HG03139 (cell line): ENCODE data around the gene SV2B.

Source experiments
- ATAC-seq: cut with Tn5 transposase; IDR thresholded peaks from one replicate; pipeline ENCODE4 v1.9.1; 2021; ENCODE audit not compliant: unreplicated experiment

SV2B gene

DNA sequence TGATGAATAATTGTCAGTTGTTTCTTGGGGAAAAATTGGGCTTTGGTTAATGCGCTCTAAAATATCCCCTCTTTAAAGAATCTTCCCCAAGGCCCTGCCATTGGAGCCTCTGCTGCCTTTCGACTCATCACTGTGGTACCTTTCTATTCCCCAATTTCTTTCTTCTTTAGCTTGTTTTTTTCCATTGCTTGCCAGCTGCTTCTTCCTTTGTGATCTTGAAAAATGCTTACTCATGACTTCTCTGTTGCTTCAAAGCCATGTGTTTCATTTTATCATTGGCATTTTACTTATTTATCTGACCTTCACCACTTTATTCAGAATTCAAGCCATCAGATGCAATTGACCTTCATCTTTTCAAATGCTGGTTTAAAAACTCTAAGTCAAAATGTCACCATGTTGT, 84.4 kb downstream of the SV2B start:
- ATAC-seq: no peak

DNA sequence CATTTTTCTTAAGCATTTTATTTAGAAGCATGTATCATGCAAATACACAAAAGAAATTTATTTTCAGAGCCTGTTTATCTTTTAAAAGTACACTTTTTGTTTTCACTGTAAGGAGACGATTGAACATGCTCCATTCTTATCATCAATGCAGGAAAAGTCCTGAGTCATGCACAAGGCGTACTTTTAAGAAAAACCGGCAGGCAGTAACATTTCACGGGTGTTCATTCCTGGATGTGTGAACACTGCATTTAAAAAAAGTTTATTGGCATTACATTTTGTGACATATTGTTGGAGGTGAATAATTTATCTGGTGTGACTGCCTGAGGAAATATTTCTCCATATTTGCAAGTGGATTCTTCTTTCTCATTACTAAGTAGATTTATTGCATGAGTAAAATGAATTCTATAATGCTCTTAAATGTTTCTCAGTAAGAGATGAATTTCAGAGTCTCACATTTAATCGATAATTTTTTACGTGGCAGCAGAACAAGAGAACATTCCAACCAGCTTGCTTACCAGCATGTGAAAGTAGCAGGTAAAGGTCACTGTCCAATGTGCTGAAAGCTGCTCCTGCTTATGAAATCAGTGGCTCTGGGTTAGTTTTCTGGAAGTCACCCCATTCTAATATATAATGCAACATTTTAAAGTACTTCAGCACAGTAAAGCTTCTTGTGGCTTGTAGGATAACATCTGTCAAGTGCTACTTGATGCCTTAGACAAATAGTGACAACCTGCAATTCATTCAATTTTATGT, 87.0 kb downstream of the SV2B start:
- no peak for ATAC-seq

DNA sequence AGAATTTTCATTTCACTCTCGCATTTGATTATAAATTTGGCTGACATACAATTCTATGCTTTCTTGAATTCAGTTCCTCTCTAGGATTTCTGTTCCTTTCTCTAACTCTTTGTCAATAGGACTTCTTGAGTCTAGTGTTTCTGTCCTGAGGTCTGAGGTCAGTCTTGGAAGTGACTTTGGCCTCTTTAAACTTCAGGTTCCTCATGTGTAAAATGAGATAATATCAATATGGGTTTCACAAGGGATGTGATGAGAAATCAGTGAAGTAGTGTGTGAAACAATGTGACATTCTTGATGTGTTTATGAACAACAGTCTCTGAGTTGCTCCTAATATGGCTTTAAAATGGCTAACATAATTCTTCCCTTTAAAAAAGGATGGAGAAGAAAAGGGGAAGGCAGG, 92.2 kb downstream of the SV2B start:
- no peak for ATAC-seq

DNA sequence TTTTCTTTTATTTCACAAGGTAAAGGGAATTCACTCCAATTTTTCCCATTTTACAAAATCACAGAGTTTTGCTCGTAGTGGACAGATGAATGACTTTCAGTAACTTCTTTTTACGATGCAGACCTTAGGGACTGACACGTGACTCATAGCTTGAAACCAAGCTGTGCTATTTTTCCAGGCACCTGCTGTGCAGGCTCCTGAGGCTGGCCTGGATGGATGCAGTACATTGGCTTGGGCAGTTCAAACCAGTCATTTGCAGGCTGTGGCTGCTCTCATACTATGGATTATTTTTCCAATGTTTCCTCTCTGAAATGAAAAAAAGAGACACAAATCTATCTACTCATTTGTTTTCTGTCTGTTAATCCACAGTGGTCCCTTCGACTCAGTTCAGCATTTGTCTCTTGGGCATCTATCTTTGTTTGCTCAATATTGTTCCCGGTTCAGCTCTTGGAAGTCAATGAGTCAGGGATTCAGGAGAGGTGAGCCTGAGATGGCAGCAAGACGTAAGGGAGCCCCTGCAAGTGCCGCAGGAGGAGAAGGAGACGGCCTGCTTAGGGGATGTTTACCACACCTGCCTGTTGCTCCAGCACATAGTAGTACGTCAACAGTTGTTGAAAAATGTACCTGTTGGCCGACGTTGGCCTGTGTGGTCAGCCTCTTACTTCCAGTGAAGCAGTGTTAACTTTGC, 92.8 kb downstream of the SV2B start:
- no peak for ATAC-seq

DNA sequence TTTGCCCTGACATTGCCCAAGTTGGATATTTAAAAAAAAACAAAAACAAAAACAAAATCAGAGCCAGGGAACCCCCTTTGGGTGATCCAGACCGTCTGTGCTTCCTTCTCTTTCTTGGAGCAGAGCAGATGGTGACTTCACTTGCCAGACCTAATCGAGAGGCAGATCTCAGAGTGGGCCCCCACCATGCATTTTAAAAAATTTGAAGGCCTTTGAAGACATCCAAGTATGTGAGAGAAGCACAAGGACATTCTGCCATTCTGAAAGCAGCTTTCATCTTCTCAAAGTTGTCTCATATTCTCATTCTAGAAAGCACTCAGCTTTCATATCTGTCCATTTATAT, 93.3 kb downstream of the SV2B start:
- no peak for ATAC-seq

DNA sequence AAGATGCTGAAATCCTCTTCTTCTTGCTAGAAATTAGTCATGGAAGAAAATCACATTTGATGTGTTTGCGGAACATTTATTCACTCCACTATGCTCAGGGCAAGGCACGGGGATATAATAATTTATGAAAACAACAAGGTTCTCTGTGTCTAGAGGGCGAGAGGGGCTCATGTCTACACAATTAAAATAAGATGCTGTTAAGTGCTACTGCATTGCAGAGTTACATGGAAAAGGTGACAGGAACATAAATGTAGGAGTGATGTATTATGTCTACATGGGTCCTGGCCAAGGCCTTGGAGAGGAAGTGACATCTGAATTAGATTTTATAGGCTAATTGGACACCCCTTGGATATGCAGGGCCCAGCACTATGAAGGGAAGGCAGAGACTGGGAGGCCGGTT, 96.1 kb downstream of the SV2B start:
- no peak for ATAC-seq

DNA sequence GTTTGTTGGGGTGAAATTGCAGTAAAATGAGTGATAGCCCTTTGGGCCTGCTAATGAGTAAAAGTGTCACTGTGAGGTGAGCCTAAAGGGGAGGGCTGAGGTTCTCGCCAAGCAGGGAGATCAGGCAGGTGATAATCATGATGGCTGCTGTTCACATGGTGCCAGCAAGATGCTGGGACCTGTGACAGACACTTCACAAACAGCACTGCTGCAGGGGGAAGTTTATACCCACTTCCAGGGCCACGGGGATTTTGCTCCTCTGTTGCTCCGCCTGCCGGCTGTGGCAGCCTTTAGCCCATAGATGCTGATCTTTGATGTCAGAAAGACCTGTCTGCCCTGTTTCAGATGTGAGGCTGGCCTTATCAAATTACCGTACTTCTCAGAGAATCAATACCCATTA, 96.7 kb downstream of the SV2B start:
- no peak for ATAC-seq

DNA sequence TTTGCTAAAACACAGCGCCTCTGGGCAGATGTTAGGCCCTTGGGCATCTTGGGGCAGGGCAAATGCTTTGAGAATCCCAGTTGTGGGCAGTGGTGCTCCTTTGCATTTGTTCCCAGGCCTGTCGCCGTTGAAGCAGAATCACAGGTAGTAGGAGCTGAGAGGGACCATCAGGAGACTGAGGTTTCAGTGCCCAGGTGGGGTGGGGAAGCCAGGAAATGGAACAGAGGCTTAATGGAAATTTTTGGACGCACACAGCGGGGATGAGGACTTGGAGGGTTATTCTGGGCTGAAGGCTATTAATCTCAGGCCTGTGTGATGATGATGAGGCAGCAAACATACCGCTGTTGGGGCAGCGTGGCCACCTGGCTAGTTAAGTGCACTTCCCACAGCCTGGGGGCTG, 99.5 kb downstream of the SV2B start:
- no peak for ATAC-seq

DNA sequence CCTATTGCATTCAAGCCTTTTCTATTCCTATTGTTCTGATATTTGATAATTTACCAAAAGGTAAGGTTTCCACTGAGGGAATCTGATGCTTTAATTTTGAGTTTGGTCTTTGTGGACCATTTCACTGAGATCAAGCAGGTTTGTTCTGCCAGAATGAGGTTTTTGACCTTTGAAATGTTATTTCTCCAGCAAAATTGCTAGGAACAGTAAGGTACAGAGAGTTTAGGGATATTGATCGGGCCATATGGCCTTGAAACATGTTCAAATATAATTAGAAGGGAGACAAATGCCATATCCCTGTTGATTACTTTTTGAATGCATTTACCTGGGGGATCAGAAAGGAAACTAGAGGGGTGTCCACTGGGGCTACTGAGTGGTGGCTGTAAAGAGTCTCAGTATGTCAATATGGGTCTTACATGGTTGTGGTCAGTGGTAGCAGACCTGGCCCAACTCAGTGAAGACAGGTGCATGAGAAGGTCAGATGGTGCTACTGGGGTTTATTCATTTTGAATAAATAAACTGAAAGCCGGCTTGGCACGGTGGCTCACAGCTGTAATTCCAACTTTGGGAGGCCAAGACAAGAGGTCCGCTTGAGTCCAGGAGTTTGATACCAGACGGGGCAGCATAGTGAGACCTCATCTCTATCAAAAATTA, 100.2 kb downstream of the SV2B start:
- ATAC-seq: no peak

DNA sequence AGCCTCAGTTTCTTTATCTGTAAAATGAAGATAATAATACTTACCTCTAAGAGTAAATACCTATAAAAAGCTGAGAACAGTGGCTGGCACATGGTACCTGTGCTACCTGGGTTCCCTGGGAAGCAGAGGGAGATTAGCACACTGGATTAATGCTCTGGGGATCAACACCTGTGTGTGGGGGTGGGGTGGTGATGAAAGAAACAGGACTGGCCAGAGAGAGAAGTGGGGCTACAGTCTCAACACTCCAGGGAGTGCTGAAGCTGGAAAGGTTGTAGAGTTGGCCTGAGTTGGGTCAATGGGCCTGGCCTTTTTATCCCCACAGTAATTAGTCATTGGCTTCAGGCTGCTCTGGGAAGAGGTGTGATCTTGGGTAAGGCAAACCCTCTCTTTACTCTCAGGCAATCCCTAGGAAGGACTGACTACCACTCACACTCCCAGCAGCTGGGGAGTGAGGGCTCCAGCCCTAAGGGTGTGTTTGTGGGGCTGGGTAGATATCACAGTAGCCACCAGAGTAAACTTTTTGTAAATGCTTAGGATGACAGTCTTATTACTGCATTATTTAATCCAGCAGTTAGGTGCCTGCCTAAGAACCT, 102.5 kb downstream of the SV2B start:
- no peak for ATAC-seq

DNA sequence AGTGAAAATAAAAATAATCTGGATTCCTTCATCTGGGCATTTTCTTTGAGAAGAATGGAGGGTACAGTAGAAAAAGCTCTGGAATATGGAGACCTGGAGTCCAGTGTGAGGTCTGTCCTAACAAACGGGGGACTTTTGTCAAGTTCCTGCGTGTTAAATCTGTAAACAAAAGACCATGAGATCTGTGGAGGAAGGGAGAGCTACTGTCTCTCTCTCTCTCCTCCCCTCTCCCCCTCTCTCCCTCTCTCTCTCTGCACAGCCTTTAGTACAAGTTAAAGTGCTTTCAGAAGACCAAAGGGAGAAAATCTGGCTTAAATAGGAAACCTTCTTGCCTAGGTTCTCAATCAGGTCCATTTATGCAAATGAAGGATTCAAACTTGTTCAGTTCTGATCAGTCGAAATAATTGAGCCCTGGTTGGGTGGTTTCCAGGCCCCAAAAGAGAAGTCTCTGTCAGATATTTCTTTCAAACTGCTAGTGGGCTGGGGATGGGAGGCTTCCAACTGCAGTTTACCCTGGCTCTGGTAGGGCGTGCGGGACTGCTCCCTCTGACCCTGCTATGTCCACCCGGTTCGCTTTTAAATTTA, 103.7 kb downstream of the SV2B start:
- ATAC-seq: no peak

DNA sequence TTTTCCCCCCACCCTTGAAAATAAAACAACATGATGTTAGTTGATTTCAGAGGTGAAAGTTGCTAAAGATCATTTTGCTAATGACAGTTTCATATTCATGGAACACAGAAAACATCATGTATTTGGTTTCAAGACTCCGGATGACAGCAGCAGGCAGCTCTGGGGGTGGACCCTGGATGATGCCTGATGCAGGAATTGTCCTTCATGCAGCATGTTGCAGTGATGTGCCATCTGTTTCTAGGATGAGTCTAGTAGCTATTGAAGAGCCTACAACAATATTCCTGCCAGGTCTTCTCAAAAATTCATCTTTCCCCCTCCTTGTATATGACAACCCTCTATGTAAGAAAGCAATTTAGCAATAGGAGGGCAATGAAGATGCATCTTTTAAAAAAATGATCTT, 108.3 kb downstream of the SV2B start:
- no peak for ATAC-seq

DNA sequence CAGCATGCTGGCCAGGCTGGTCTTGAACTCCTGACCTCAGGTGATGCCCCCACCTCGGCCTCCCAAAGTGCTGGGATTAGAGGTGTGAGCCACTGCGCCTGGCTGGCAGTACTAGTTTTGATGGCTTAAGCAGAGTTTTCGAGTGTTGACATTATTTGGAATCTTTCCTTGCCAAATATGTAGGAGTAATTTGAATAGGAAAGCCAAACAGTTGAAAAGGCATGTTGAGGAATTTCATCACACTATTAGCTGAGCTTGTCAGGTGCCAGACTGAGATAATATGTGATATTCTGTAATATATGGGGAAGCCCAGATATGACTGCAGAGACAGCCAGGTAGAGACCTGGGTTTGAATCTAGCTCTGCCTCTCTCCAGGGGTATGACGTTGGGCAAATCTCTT, 109.3 kb downstream of the SV2B start:
- no peak for ATAC-seq

DNA sequence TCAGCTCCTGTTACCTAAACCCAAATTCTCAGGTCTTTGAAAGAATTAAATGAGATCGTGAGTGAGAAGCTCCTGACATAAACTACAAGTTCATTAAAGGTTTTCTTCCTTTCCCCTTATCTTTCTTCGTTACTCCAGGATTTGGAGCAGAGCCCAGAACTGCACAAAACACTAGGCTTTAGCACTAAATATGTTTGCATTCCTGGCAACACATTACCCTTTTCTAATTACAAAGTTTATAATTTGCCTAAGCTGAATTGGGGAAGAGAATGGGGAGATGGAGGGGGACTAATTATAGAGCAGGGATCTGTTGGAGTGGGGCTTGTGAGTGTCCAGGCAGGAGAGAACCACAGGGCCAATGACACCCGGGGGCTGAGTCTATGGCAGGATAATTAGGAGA, 109.7 kb downstream of the SV2B start:
- ATAC-seq: no peak

DNA sequence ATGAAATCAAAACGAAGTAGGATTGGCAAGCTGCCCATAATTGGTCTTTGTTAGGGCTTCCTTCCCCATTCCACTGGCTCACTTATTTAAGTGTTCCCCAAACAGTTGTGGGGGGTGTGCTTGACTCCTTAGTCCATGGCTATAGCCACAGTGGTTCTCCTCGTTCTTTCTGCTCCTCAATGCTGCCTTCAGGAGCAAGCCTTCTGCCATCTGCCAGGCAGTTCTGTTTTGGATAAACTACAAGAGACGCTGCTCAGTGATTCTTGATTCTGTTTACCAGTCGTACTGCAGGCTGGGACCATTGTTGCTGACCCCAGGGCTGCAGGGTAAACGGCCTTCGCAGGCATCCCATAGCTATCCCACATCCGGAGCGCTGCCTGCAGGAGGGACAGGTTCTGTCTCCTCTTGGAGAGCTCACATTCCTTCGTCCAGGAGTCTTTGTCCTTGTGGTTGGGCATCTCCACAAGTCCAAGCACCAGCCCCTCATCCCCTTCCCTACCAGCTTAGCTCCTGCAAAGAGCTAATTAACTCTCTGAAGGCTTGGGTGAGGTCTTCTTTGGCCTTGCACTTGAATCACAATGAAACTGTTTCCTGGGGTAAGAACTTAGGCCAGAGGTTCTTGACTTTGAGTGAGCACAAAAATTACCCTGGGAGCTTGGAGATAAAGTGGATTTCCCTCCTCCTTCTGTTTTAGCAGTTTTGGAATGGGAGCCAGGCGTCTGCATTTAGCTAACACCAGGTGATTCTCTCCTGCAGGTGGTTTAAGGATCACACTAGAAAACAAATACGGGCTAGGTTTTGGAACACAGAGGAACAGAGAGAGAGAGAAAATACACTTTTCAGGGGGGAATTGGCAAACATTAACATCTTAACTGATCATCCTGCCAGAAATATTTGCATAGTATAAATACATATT, 114.9 kb downstream of the SV2B start:
- no peak for ATAC-seq

DNA sequence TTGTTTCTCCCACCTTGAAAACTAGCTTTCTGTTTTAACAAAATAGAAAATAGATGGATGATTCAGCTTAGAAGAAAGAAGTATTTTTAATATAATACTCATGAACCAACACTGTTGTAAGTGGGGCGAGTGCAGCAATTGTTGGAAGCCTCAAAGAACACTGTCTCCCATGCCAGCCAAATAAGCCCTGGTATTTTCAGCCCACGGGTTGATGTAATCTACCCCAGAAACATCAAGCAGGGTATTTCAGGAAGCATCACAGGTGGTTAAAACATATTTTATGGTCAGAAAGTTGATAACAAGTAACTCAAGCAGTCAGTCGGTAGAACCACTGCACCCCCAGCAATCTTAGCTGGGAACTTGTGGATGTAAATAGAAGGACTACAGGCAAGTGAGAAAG, 115.9 kb downstream of the SV2B start:
- no peak for ATAC-seq

DNA sequence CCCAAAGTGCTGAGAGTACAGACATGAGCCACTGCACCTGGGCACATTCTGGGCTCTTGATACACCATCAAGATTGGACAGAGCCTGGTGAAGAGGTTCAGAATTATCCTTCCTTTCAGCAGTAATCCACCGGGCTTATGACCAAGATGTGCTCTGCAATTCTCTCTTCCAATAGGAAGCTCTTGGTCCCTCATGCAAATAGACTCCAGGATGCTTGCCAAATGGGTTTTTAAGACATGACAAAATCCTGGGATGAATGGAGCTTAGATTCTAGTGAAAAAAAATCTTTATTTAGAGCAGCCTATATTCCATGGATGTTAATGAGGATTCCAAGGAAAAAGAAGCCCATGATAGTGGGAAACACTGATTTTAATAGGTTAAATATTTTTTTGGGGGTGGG, 119.1 kb downstream of the SV2B start:
- ATAC-seq: no peak

DNA sequence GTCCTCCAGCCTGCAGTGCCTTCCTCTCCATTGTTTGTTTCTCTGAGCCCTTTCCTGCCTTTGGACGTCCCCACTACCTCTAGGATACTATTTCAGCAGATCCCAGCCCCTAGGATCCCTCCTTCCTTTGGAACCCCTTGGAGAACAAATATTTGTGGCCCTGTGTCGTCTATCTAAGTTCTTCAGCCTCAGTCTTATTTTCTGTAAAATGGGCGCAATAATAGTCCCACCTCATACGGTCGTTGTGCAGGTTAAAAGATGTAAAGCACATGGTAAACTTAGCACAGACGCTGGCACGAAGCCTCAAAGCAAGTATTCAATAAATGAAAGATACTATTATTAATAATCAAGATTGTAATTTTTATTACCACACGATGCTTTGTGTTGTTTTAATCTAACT, 122.0 kb downstream of the SV2B start:
- ATAC-seq: no peak

DNA sequence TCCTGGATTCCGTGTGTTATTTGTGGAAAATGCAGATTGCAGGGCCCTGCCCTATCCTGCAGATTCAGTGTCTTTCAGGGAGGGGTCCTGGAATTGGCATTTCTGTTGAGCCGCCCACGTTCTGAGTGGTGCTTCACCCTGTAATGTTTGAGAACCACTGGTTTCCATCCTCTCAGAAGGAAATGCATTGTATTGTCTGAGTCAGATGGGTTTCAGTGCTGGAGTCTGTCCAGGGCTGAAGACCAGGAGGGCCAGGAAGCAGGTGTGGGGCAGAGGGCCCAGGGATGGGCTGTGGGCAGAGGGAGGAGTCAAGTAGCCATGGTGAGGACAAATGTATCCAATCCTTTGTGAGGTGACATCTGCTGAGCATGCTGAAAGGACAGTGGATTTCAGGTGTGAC, 123.8 kb downstream of the SV2B start:
- no peak for ATAC-seq

DNA sequence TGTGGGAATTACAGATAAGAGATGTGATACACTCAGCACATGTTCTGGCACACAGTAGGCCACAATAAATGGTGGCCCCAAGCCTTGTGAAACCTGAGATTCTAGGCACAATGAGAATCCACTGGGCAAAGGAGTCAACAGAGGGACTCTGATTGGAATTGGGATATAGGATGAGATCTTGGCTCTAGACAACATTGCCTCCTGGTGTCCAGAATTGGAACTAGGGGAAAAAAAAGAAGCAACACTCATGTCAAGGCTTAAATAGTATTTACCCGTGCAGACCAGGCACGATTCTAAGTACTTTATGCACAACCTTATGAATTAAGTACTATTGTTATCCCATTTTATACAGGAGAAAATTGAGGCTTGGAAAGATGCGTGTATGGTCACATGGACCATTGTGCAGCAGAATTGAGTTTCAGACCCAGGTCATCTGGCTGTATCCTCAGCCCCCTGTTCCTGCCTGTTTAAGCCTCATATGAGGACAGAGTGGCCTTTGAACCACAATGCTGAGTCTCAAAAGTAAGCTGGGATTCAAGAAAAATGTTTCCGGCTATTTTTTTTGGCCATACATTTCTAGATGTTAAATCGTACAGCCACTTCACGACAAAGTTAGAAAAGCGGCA, 124.8 kb downstream of the SV2B start:
- no peak for ATAC-seq
